ENCODE measurements around the gene TMEM101. TPM values are rescaled to one million over a fixed set of nuclear protein-coding genes. Genes with fewer than 3 reads are reported as not detected.

TMEM101 gene
- total RNA-seq, 1 experiment from 2014 or later = 18.6 TPM

GRCh38 chr17:43983515-43984411 lies 31.0 kb downstream of the TMEM101 start:
- Mint-ChIP-seq H3K9me3 (no peaks in the 10 kb centered on the region), H3K4me1 (peaks cover 11 to 22% of the 10 kb centered on the region in 2 experiments), H3K36me3 (ENCODE audit: insufficient read depth in 1 of 3, low read depth in 3 of 3) (no peaks in the 10 kb centered on the region; a peak in 1 of 7 replicates), H3K4me3 (peak overlapping the region; percentile 73 to 84), H3K27ac (no peak overlapping the region), H3K27me3 (ENCODE audit: low read depth) (peaks cover 47% of the 10 kb centered on the region)
- Histone ChIP-seq H2AK5ac (ENCODE audit: insufficient read length, low read length) (no peak overlapping the region), H3K9ac (ENCODE audit: extremely low read depth, insufficient read length, low read length) (no peak overlapping the region), H3K23me2 (ENCODE audit: insufficient read length, low read depth, low read length, poor library complexity, severe bottlenecking) (peaks cover 5% of the 10 kb centered on the region), H4K20me1 (ENCODE audit: control insufficient read depth, insufficient read depth, insufficient read length) (no peaks in the 10 kb centered on the region), H3K9me3 (ENCODE audit: control insufficient read depth, low read depth, low read length) (no peaks in the 10 kb centered on the region), H3K4ac (ENCODE audit: low read depth, low read length) (no peak overlapping the region), H2BK15ac (ENCODE audit: low read depth, low read length) (no peak overlapping the region), H3T11ph (ENCODE audit: low read length) (no peak overlapping the region), H3K4me1 (ENCODE audit: insufficient read depth, low read length) (no peaks in the 10 kb centered on the region; the same call in 1 of the 2 replicates), H3K79me1 (ENCODE audit: insufficient read depth, low read depth, low read length, poor library complexity, severe bottlenecking) (no peaks in the 10 kb centered on the region), H3K27me3 (ENCODE audit: insufficient read depth, low read length) (peaks cover 3% of the 10 kb centered on the region; the same call in 1 of the 2 replicates), H3K79me2 (ENCODE audit: insufficient read depth, low read length) (no peaks in the 10 kb centered on the region), H3K56ac (ENCODE audit: insufficient read length, low read depth, low read length) (no peak overlapping the region), H3K27ac (ENCODE audit: insufficient read length, low read depth, low read length) (no peak overlapping the region), H2BK12ac (ENCODE audit: insufficient read length, low read depth, low read length) (no peak overlapping the region), H4K8ac (replicated peaks; ENCODE audit: insufficient read length, low read depth, low read length) (no peak overlapping the region), H2BK120ac (ENCODE audit: low read depth, low read length, poor library complexity, severe bottlenecking) (no peak overlapping the region), H2AFZ (ENCODE audit: low read length) (peak overlapping the region; percentile 69), H3K18ac (ENCODE audit: insufficient read length, low read depth, low read length) (no peak overlapping the region), H2BK20ac (ENCODE audit: low read depth, low read length, poor library complexity, severe bottlenecking) (no peak overlapping the region), H3K14ac (ENCODE audit: insufficient read depth, low read length) (no peak overlapping the region), H2BK5ac (ENCODE audit: insufficient read length, low read length) (no peak overlapping the region), H3K4me2 (ENCODE audit: insufficient read depth, insufficient read length, low read length) (peak overlapping the region; percentile 35), H4K5ac (ENCODE audit: insufficient read length, low read depth, low read length) (no peak overlapping the region), H3K23ac (ENCODE audit: insufficient read length, low read depth, low read length) (no peak overlapping the region), H4K91ac (ENCODE audit: insufficient read length, low read depth, low read length) (no peak overlapping the region)
- peak; percentile 76 for DNase-seq
- WGBS (ENCODE audit: extremely low coverage, insufficient read length, low lambda C conversion rate) = no CpG with 5 or more reads among the region's 78 CpGs
- peak; percentile 77 for TF ChIP-seq CTCF (conservative IDR thresholded peaks at IDR 0.05)
